ENCODE measurements around the gene MPLKIP.

The MPLKIP gene

DNA sequence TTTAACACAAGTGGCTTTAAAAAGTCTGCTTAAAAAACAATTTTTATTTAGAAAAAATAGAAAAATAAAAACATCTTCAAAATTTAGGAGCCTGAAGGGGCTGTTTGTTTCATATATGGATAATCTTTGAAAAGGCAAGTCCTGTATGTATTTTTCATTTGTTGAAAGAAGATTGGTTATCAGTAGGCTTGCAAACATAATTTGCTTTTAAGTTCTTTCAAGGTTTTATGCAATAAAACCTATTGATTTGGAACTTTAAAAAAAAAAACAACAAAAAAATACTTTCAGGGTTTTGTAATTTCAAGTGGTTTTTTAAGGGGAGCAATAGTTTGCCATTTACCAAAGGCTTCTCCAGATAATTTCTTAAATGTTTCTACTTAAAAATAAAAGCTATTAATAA is 35.6 kb downstream of the MPLKIP start:
- no peaks in the 10 kb centered on the region for H3K27me3 ChIP-seq (ENCODE audit: control insufficient read depth in 3 of 3, insufficient read depth in 3 of 3, low read depth in 1 of 3, low read length in 3 of 3)
- H2AFZ ChIP-seq (ENCODE audit: low read length), result no peak overlapping the region
- no peaks in the 10 kb centered on the region for H3K79me1 ChIP-seq (ENCODE audit: low read depth, low read length)
- H3K4me1 ChIP-seq (ENCODE audit: control insufficient read depth in 2 of 2, insufficient read depth in 1 of 2, low read depth in 1 of 2, low read length in 2 of 2), result no peaks in the 10 kb centered on the region
- no peak for DNase-seq (ENCODE audit: low spot score)
- no peak overlapping the region for H4K91ac ChIP-seq (ENCODE audit: low read depth, low read length, poor library complexity)
- no peak overlapping the region for H2BK5ac ChIP-seq (ENCODE audit: low read length)
- H3K4ac ChIP-seq (ENCODE audit: low read length), result no peak overlapping the region
- no peak overlapping the region for H3K14ac ChIP-seq (ENCODE audit: low read length)
- H3K9ac ChIP-seq (ENCODE audit: low read depth, low read length, poor library complexity), result no peak overlapping the region
- no peak overlapping the region for H3K23ac ChIP-seq (ENCODE audit: low read depth, low read length, poor library complexity)
- H3K27ac ChIP-seq (replicated peaks; ENCODE audit: low read length), result no peak overlapping the region
- no peak overlapping the region for H3K4me2 ChIP-seq (ENCODE audit: insufficient read depth, low read length, poor library complexity, severe bottlenecking)
- peaks cover 8 to 42% of the 10 kb centered on the region in 2 donors for H3K36me3 ChIP-seq (replicated peaks in 1 of 2; ENCODE audit: control insufficient read depth in 2 of 2, insufficient read depth in 2 of 2, low read length in 2 of 2)
- no peaks in the 10 kb centered on the region for H3K9me3 ChIP-seq (replicated peaks in 1 of 2; ENCODE audit: control insufficient read depth in 2 of 2, insufficient read depth in 1 of 2, low read depth in 1 of 2, low read length in 2 of 2)
- H2BK120ac ChIP-seq (ENCODE audit: low read depth, low read length), result no peak overlapping the region
- H4K8ac ChIP-seq (ENCODE audit: low read depth, low read length), result no peak overlapping the region
- H2AK5ac ChIP-seq (ENCODE audit: low read depth, low read length), result no peak overlapping the region
- no peak overlapping the region for H3K4me3 ChIP-seq (ENCODE audit: low read length in 2 of 2)
- no peak overlapping the region for H2BK12ac ChIP-seq (ENCODE audit: low read length)
- no peak overlapping the region for H3K18ac ChIP-seq (ENCODE audit: low read length)
- H2BK15ac ChIP-seq (ENCODE audit: low read length), result no peak overlapping the region

- no peak overlapping the region for H2BK15ac ChIP-seq (ENCODE audit: low read length)
Observed at GRCh38 chr7:40097728-40098127, 36.7 kb downstream of the MPLKIP start.

GRCh38 chr7:40095695-40096327 is 38.6 kb downstream of the MPLKIP start:
- no peak overlapping the region for H2AK5ac ChIP-seq (ENCODE audit: low read depth, low read length)
- no peak overlapping the region for H3K4ac ChIP-seq (ENCODE audit: low read length)
- H3K79me1 ChIP-seq (ENCODE audit: low read depth, low read length), result no peaks in the 10 kb centered on the region
- H3K27ac ChIP-seq (replicated peaks; ENCODE audit: low read length), result no peak overlapping the region
- no peak overlapping the region for H2AFZ ChIP-seq (ENCODE audit: low read length)
- H3K18ac ChIP-seq (ENCODE audit: low read length), result no peak overlapping the region
- no peak overlapping the region for H4K8ac ChIP-seq (ENCODE audit: low read depth, low read length)
- H2BK12ac ChIP-seq (ENCODE audit: low read length), result no peak overlapping the region
- no peak overlapping the region for H2BK120ac ChIP-seq (ENCODE audit: low read depth, low read length)
- H3K23ac ChIP-seq (ENCODE audit: low read depth, low read length, poor library complexity), result no peak overlapping the region
- no peaks in the 10 kb centered on the region for H3K9me3 ChIP-seq (replicated peaks in 1 of 2; ENCODE audit: control insufficient read depth in 2 of 2, insufficient read depth in 1 of 2, low read depth in 1 of 2, low read length in 2 of 2)
- no peak overlapping the region for H3K4me3 ChIP-seq (ENCODE audit: low read length in 2 of 2)
- H3K9ac ChIP-seq (ENCODE audit: low read depth, low read length, poor library complexity), result no peak overlapping the region
- H3K14ac ChIP-seq (ENCODE audit: low read length), result no peak overlapping the region
- H3K4me2 ChIP-seq (ENCODE audit: insufficient read depth, low read length, poor library complexity, severe bottlenecking), result no peak overlapping the region
- H2BK5ac ChIP-seq (ENCODE audit: low read length), result no peak overlapping the region
- no peaks in the 10 kb centered on the region for H3K27me3 ChIP-seq (ENCODE audit: control insufficient read depth in 3 of 3, insufficient read depth in 3 of 3, low read depth in 1 of 3, low read length in 3 of 3)
- no CpG with 5 or more reads among the region's 1 CpG for WGBS, 2 donors (ENCODE audit: extremely low coverage in 2 of 2, insufficient read length in 2 of 2, insufficient replicate concordance in 1 of 2)
- H3K36me3 ChIP-seq (replicated peaks in 1 of 2; ENCODE audit: control insufficient read depth in 2 of 2, insufficient read depth in 2 of 2, low read length in 2 of 2), result peaks cover 13 to 68% of the 10 kb centered on the region in 2 donors
- no peak overlapping the region for H2BK15ac ChIP-seq (ENCODE audit: low read length)
- DNase-seq (ENCODE audit: low spot score), result no peak
- no peak overlapping the region for H4K91ac ChIP-seq (ENCODE audit: low read depth, low read length, poor library complexity)
- H3K4me1 ChIP-seq (ENCODE audit: control insufficient read depth in 2 of 2, insufficient read depth in 1 of 2, low read depth in 1 of 2, low read length in 2 of 2), result no peaks in the 10 kb centered on the region

More at GRCh38 chr7:40097728-40098127, 36.7 kb downstream of the MPLKIP start:
- Histone ChIP-seq H3K14ac (ENCODE audit: low read length) (no peak overlapping the region), H3K4me3 (ENCODE audit: low read length in 2 of 2) (no peak overlapping the region), H3K4me2 (ENCODE audit: insufficient read depth, low read length, poor library complexity, severe bottlenecking) (no peak overlapping the region), H3K27ac (replicated peaks; ENCODE audit: low read length) (no peak overlapping the region), H3K9me3 (replicated peaks in 1 of 2; ENCODE audit: control insufficient read depth in 2 of 2, insufficient read depth in 1 of 2, low read depth in 1 of 2, low read length in 2 of 2) (no peaks in the 10 kb centered on the region), H4K8ac (ENCODE audit: low read depth, low read length) (no peak overlapping the region), H2BK12ac (ENCODE audit: low read length) (no peak overlapping the region), H2AK5ac (ENCODE audit: low read depth, low read length) (no peak overlapping the region), H4K91ac (ENCODE audit: low read depth, low read length, poor library complexity) (no peak overlapping the region), H3K23ac (ENCODE audit: low read depth, low read length, poor library complexity) (no peak overlapping the region), H3K4me1 (ENCODE audit: control insufficient read depth in 2 of 2, insufficient read depth in 1 of 2, low read depth in 1 of 2, low read length in 2 of 2) (no peaks in the 10 kb centered on the region), H3K79me1 (ENCODE audit: low read depth, low read length) (no peaks in the 10 kb centered on the region), H3K36me3 (replicated peaks in 1 of 2; ENCODE audit: control insufficient read depth in 2 of 2, insufficient read depth in 2 of 2, low read length in 2 of 2) (peaks cover 12 to 53% of the 10 kb centered on the region in 2 donors), H3K4ac (ENCODE audit: low read length) (no peak overlapping the region), H2AFZ (ENCODE audit: low read length) (no peak overlapping the region), H2BK120ac (ENCODE audit: low read depth, low read length) (no peak overlapping the region), H3K18ac (ENCODE audit: low read length) (no peak overlapping the region), H3K27me3 (ENCODE audit: control insufficient read depth in 3 of 3, insufficient read depth in 3 of 3, low read depth in 1 of 3, low read length in 3 of 3) (no peaks in the 10 kb centered on the region), H3K9ac (ENCODE audit: low read depth, low read length, poor library complexity) (no peak overlapping the region), H2BK5ac (ENCODE audit: low read length) (no peak overlapping the region)
- DNase-seq (ENCODE audit: low spot score), result no peak
- WGBS, 2 donors (ENCODE audit: extremely low coverage in 2 of 2, insufficient read length in 2 of 2, insufficient replicate concordance in 1 of 2), result no CpG with 5 or more reads among the region's 2 CpGs

- WGBS, 2 donors (ENCODE audit: extremely low coverage in 2 of 2, insufficient read length in 2 of 2, insufficient replicate concordance in 1 of 2), result no CpG with 5 or more reads among the region's 1 CpG
Observed at GRCh38 chr7:40095230-40095629, 39.2 kb downstream of the MPLKIP start.

More at GRCh38 chr7:40095230-40095629, 39.2 kb downstream of the MPLKIP start:
- Histone ChIP-seq H2BK12ac (ENCODE audit: low read length) (no peak overlapping the region), H2BK5ac (ENCODE audit: low read length) (no peak overlapping the region), H3K4me1 (ENCODE audit: control insufficient read depth in 2 of 2, insufficient read depth in 1 of 2, low read depth in 1 of 2, low read length in 2 of 2) (no peaks in the 10 kb centered on the region), H3K27me3 (ENCODE audit: control insufficient read depth in 3 of 3, insufficient read depth in 3 of 3, low read depth in 1 of 3, low read length in 3 of 3) (no peaks in the 10 kb centered on the region), H3K18ac (ENCODE audit: low read length) (no peak overlapping the region), H3K79me1 (ENCODE audit: low read depth, low read length) (no peaks in the 10 kb centered on the region), H3K14ac (ENCODE audit: low read length) (no peak overlapping the region), H2BK15ac (ENCODE audit: low read length) (no peak overlapping the region), H3K27ac (replicated peaks; ENCODE audit: low read length) (no peak overlapping the region), H2BK120ac (ENCODE audit: low read depth, low read length) (no peak overlapping the region), H3K4me2 (ENCODE audit: insufficient read depth, low read length, poor library complexity, severe bottlenecking) (no peak overlapping the region), H3K9ac (ENCODE audit: low read depth, low read length, poor library complexity) (no peak overlapping the region), H3K9me3 (replicated peaks in 1 of 2; ENCODE audit: control insufficient read depth in 2 of 2, insufficient read depth in 1 of 2, low read depth in 1 of 2, low read length in 2 of 2) (no peaks in the 10 kb centered on the region), H3K36me3 (replicated peaks in 1 of 2; ENCODE audit: control insufficient read depth in 2 of 2, insufficient read depth in 2 of 2, low read length in 2 of 2) (peaks cover 13 to 72% of the 10 kb centered on the region in 2 donors), H4K91ac (ENCODE audit: low read depth, low read length, poor library complexity) (no peak overlapping the region), H2AK5ac (ENCODE audit: low read depth, low read length) (no peak overlapping the region), H4K8ac (ENCODE audit: low read depth, low read length) (no peak overlapping the region), H2AFZ (ENCODE audit: low read length) (no peak overlapping the region), H3K4ac (ENCODE audit: low read length) (no peak overlapping the region), H3K4me3 (ENCODE audit: low read length in 2 of 2) (no peak overlapping the region), H3K23ac (ENCODE audit: low read depth, low read length, poor library complexity) (no peak overlapping the region)
- no peak for DNase-seq (ENCODE audit: low spot score)

Measured in neuronal stem cell (in vitro differentiated cells).